ENCODE data around the gene HCN4. TPM values are rescaled to one million over a fixed set of nuclear protein-coding genes. Genes with fewer than 3 reads are reported as not detected.

HCN4 gene
- total RNA-seq, 1 experiment from 2014 or later = 0.29 TPM

DNA sequence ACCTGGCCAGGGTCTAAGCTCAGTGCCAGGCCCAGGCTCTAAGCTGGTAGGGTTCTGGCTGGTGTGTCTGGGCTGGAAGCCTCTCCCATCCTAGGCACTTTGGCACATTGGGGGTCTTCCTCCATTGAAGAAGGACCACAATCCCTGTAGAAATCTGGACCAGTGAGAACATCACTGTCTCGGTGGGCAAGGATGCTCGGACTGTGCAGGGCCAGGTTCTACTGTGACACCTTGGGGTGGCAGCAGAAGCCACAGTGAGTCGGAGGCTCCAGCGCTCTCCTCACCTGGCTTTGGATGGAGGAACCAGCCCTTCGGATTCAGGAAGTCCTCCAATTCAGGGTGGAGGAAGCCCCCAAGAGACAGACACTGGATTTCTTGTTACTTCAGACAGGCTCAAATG lies 17.5 kb upstream of the HCN4 start:
- no peak overlapping the region for H3K27ac Mint-ChIP-seq (ENCODE audit: unreplicated experiment)
- Histone ChIP-seq H3K4me1 (peaks cover 34% of the 10 kb centered on the region), H3K27me3 (replicated peaks; ENCODE audit: control insufficient read depth, insufficient read depth, low read length) (no peaks in the 10 kb centered on the region), H3K36me3 (ENCODE audit: control insufficient read depth, insufficient read depth, low read length) (no peaks in the 10 kb centered on the region), H3K9me3 (no peaks in the 10 kb centered on the region; the same call in 1 of the 2 replicates), H3K4me3 (ENCODE audit: low read depth, low read length) (no peak overlapping the region)
- H3K36me3 Mint-ChIP-seq (ENCODE audit: insufficient read depth, unreplicated experiment) = no peaks in the 10 kb centered on the region
- ChIA-PET CTCF (no interaction called here), POLR2A (no interaction called here)
- TF ChIP-seq, protein P1, sequence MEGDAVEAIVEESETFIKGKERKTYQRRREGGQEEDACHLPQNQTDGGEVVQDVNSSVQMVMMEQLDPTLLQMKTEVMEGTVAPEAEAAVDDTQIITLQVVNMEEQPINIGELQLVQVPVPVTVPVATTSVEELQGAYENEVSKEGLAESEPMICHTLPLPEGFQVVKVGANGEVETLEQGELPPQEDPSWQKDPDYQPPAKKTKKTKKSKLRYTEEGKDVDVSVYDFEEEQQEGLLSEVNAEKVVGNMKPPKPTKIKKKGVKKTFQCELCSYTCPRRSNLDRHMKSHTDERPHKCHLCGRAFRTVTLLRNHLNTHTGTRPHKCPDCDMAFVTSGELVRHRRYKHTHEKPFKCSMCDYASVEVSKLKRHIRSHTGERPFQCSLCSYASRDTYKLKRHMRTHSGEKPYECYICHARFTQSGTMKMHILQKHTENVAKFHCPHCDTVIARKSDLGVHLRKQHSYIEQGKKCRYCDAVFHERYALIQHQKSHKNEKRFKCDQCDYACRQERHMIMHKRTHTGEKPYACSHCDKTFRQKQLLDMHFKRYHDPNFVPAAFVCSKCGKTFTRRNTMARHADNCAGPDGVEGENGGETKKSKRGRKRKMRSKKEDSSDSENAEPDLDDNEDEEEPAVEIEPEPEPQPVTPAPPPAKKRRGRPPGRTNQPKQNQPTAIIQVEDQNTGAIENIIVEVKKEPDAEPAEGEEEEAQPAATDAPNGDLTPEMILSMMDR (IDR thresholded peaks at IDR 0.05; ENCODE audit: insufficient read depth in 1 of 2, low read depth in 1 of 2, low read length in 1 of 2, severe bottlenecking in 1 of 2, unreplicated experiment in 1 of 2) = no peak
- peaks cover 5% of the 10 kb centered on the region for H3K27me3 Mint-ChIP-seq (ENCODE audit: insufficient read depth, unreplicated experiment)
- intact Hi-C loops (cut with micrococcal nuclease; ENCODE audit: unreplicated experiment) = no loop called here
- peaks cover 10% of the 10 kb centered on the region for H3K9me3 Mint-ChIP-seq (ENCODE audit: unreplicated experiment)
- no peak for DNase-seq
- BruUV-seq (replicated peaks) = no TSS peak
- H3K4me1 Mint-ChIP-seq (ENCODE audit: low read depth, unreplicated experiment) = peaks cover 21% of the 10 kb centered on the region
- H3K4me3 Mint-ChIP-seq (ENCODE audit: unreplicated experiment) = no peak overlapping the region

DNA sequence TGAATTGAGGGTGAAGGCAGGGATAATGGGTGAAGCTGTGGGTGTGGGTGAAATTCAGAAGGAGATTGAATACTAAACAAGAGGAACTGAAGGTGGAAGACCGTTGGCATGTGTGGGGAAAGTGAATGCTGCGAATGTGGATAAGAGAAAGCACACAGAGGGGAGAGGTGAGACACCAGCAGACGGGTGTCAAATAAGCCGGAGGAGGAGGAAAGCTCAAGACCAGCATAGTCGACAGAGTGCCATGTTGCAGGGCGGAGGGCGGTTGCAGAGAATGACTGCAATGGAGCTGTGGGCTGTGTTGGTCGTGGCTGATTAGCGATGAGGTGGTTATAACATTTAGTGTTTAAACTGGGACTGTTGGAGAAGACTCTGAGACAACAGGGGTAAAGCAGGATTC lies 16.4 kb upstream of the HCN4 start:
- BruUV-seq (replicated peaks) = no TSS peak
- no peaks in the 10 kb centered on the region for H3K36me3 Mint-ChIP-seq (ENCODE audit: insufficient read depth, unreplicated experiment)

DNA sequence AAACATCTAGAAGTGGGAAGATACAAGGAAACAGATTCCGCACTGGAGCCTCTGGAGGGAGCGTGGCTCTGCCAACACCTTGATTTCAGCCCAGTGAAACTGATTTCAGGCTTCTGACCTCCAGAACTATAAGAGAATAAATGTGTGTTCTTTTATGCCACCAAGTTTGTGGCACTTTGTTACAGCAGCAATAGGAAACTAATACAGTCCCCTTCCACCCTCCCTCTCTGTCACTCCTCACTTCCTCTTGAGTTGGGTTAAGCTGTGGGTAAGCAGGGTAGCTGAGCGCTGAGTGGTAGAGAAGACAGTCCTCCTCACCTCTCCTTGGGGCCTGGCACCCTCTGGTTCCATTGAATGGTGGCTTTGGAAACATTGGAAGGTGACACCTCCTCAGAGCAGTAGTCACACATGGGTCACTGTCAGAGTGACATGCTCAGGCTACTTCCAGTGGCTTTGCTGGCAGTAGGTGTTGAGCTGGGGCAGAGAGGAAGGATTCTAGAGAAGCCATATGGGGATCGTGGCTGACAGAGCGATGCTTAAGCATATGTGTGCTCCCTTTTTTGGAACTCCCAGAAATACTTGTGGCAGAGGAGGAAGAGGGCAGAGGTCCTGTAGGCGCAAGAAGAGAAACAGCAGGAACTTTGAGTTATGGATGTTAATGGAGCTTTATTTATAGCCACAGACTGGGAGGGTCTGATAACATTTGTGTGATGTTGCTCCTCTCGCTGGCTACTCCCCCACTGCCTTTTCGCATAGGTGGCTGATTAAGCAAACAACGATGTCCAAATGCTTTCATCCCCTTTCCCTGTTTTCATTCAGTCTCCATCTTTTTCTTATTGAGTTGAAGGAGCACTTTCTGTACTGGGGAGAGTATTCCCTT lies 14.8 kb upstream of the HCN4 start:
- peaks cover 6% of the 10 kb centered on the region for H3K27me3 Mint-ChIP-seq (ENCODE audit: insufficient read depth, unreplicated experiment)

More for the DNA sequence above, 16.4 kb upstream of the HCN4 start:
- H3K27me3 ChIP-seq (replicated peaks; ENCODE audit: control insufficient read depth, insufficient read depth, low read length) = no peaks in the 10 kb centered on the region
- TF ChIP-seq, protein P1 (IDR thresholded peaks at IDR 0.05; ENCODE audit: insufficient read depth in 1 of 2, low read depth in 1 of 2, low read length in 1 of 2, severe bottlenecking in 1 of 2, unreplicated experiment in 1 of 2) = no peak
- H3K4me3 ChIP-seq (ENCODE audit: low read depth, low read length) = no peak overlapping the region
- H3K9me3 Mint-ChIP-seq (ENCODE audit: unreplicated experiment) = peaks cover 20% of the 10 kb centered on the region
- POLR2A ChIA-PET = no interaction called here
- no peak for DNase-seq
- H3K27ac Mint-ChIP-seq (ENCODE audit: unreplicated experiment) = no peak overlapping the region
- no peak overlapping the region for H3K4me3 Mint-ChIP-seq (ENCODE audit: unreplicated experiment)
- H3K4me1 ChIP-seq = peaks cover 27% of the 10 kb centered on the region
- H3K36me3 ChIP-seq (ENCODE audit: control insufficient read depth, insufficient read depth, low read length) = no peaks in the 10 kb centered on the region
- CTCF ChIA-PET = no interaction called here
- H3K4me1 Mint-ChIP-seq (ENCODE audit: low read depth, unreplicated experiment) = peaks cover 16% of the 10 kb centered on the region
- H3K9me3 ChIP-seq = no peaks in the 10 kb centered on the region; the same call in 1 of the 2 replicates
- H3K27me3 Mint-ChIP-seq (ENCODE audit: insufficient read depth, unreplicated experiment) = peaks cover 6% of the 10 kb centered on the region
- intact Hi-C loops (cut with micrococcal nuclease; ENCODE audit: unreplicated experiment) = no loop called here

More for the DNA sequence above, 14.8 kb upstream of the HCN4 start:
- Mint-ChIP-seq H3K4me3 (ENCODE audit: unreplicated experiment) (no peak overlapping the region), H3K36me3 (ENCODE audit: insufficient read depth, unreplicated experiment) (no peaks in the 10 kb centered on the region), H3K4me1 (ENCODE audit: low read depth, unreplicated experiment) (peaks cover 9% of the 10 kb centered on the region), H3K27ac (ENCODE audit: unreplicated experiment) (no peak overlapping the region), H3K9me3 (ENCODE audit: unreplicated experiment) (peaks cover 20% of the 10 kb centered on the region)
- BruUV-seq (replicated peaks) = no TSS peak
- TF ChIP-seq, protein P1 (IDR thresholded peaks at IDR 0.05; ENCODE audit: insufficient read depth in 1 of 2, low read depth in 1 of 2, low read length in 1 of 2, severe bottlenecking in 1 of 2, unreplicated experiment in 1 of 2) = no peak
- CTCF ChIA-PET = no interaction called here
- POLR2A ChIA-PET = no interaction called here
- intact Hi-C loops (cut with micrococcal nuclease; ENCODE audit: unreplicated experiment) = no loop called here
- no peaks in the 10 kb centered on the region for H3K36me3 ChIP-seq (ENCODE audit: control insufficient read depth, insufficient read depth, low read length)
- peaks cover 10% of the 10 kb centered on the region for H3K4me1 ChIP-seq
- no peak overlapping the region for H3K4me3 ChIP-seq (ENCODE audit: low read depth, low read length)
- H3K27me3 ChIP-seq (replicated peaks; ENCODE audit: control insufficient read depth, insufficient read depth, low read length) = no peaks in the 10 kb centered on the region
- DNase-seq = no peak
- H3K9me3 ChIP-seq = no peaks in the 10 kb centered on the region
